Neural progenitor cell (in vitro differentiated cells): ENCODE measurements around the gene WDR35. TPM values are rescaled to one million over a fixed set of nuclear protein-coding genes. Genes with fewer than 3 reads are reported as not detected.

Experiments used
- DNase-seq: peaks from one replicate; pipeline ENCODE4 v3.0.0-alpha.2; 2016; ENCODE audit warnings: low spot score
- H2AFZ ChIP-seq: fragments of 200-600 bp; sonication (generic); replicated peaks from 2 replicates; pipeline ENCODE4 v1.6.1; 2016; ENCODE audit warnings: antibody characterized with exemption
- H3F3A ChIP-seq: fragments of 200-600 bp; sonication (generic); 2 replicates; pipeline ENCODE4 v1.6.1; 2016; ENCODE audit warnings: antibody characterized with exemption, low read depth
- H3K27ac ChIP-seq: fragments of 200-600 bp; sonication (generic); 2 replicates; pipeline ENCODE4 v1.5.1; 2016; ENCODE audit warnings: mild to moderate bottlenecking
- H3K27me3 ChIP-seq: fragments of 200-600 bp; sonication (generic); 2 replicates; pipeline ENCODE4 v1.6.1; 2016; ENCODE audit warnings: mild to moderate bottlenecking, moderate library complexity
- H3K36me3 ChIP-seq: fragments of 200-600 bp; sonication (generic); 2 replicates; pipeline ENCODE4 v1.5.1; 2016
- H3K4me1 ChIP-seq: fragments of 200-600 bp; sonication (generic); 2 replicates; pipeline ENCODE4 v1.6.1; 2016; ENCODE audit warnings: mixed run types
- H3K4me2 ChIP-seq: fragments of 200-600 bp; sonication (generic); 2 replicates; pipeline ENCODE4 v1.6.1; 2016
- H3K4me3 ChIP-seq: fragments of 200-600 bp; sonication (generic); 2 replicates; pipeline ENCODE4 v1.5.1; 2016
- H3K79me2 ChIP-seq: fragments of 200-600 bp; sonication (generic); 2 replicates; pipeline ENCODE4 v1.6.1; 2016; ENCODE audit warnings: low read depth
- H3K9ac ChIP-seq: fragments of 200-600 bp; sonication (generic); 2 replicates; pipeline ENCODE4 v1.6.1; 2016
- H3K9me3 ChIP-seq: fragments of 200-600 bp; sonication (generic); 2 replicates; pipeline ENCODE4 v1.5.1; 2016; ENCODE audit warnings: low read depth
- H4K20me1 ChIP-seq: fragments of 200-600 bp; sonication (generic); 2 replicates; pipeline ENCODE4 v1.6.1; 2016; ENCODE audit warnings: low read depth
- H3K27ac Mint-ChIP-seq: 3 replicates; pipeline ENCODE4 v1.8.0; 2021; ENCODE audit warnings: mixed read lengths
- H3K27me3 Mint-ChIP-seq: 2 replicates; pipeline ENCODE4 v1.8.0; 2022; ENCODE audit warnings: low read depth, mild to moderate bottlenecking, inconsistent platforms, moderate library complexity, mixed read lengths; ENCODE audit not compliant: insufficient read depth
- H3K36me3 Mint-ChIP-seq: 3 replicates; pipeline ENCODE4 v1.8.0; 2021; ENCODE audit warnings: mixed read lengths
- H3K4me1 Mint-ChIP-seq: 3 replicates; pipeline ENCODE4 v1.8.0; 2021; ENCODE audit warnings: mixed read lengths
- H3K4me3 Mint-ChIP-seq: 3 replicates; pipeline ENCODE4 v1.8.0; 2021; ENCODE audit warnings: mild to moderate bottlenecking, moderate library complexity, mixed read lengths
- H3K9me3 Mint-ChIP-seq: 3 replicates; pipeline ENCODE4 v1.8.0; 2020; ENCODE audit warnings: mixed read lengths
- CTCF ChIP-seq: fragments of 200-600 bp; sonication (generic); IDR thresholded peaks from 2 replicates; pipeline ENCODE4 v1.5.1; 2017; ENCODE audit warnings: antibody characterized with exemption, mild to moderate bottlenecking
- EZH2 ChIP-seq: fragments of 200-600 bp; sonication (generic); IDR thresholded peaks from 2 replicates; pipeline ENCODE4 v1.6.1; 2017; ENCODE audit warnings: antibody characterized with exemption, mild to moderate bottlenecking, moderate library complexity
- EZH2phosphoT487 ChIP-seq: fragments of 200-600 bp; sonication (generic); IDR thresholded peaks from 2 replicates; pipeline ENCODE4 v1.6.1; 2017; ENCODE audit warnings: antibody characterized with exemption
- total RNA-seq: library from RNA; depleted of rRNA; stranded (reverse); fragments of >200 nt; gene quantifications from 2 replicates; pipeline ENCODE4 v1.2.3, GENCODE V29; 2015; ENCODE audit warnings: low replicate concordance

Gene WDR35
- total RNA-seq, 1 donor from 2014 or later, result 31.6 TPM

GRCh38 chr2:20023688-20024087 is 33.8 kb upstream of the WDR35 start:
- H4K20me1 ChIP-seq, result no peaks in the 10 kb centered on the region
- H3K27ac ChIP-seq, result no peak overlapping the region
- no peak overlapping the region for H3K4me3 ChIP-seq
- H3K79me2 ChIP-seq, result no peaks in the 10 kb centered on the region
- no peaks in the 10 kb centered on the region for H3K4me1 ChIP-seq
- TF ChIP-seq CTCF (no peak), EZH2 (no peak), EZH2phosphoT487 (no peak)
- no peaks in the 10 kb centered on the region for H3K9me3 ChIP-seq
- peaks cover 5% of the 10 kb centered on the region for H3F3A ChIP-seq
- peaks cover 25% of the 10 kb centered on the region for H3K9me3 Mint-ChIP-seq
- peaks cover 4% of the 10 kb centered on the region for H3K27me3 Mint-ChIP-seq
- peaks cover 20% of the 10 kb centered on the region for H3K36me3 Mint-ChIP-seq
- H3K4me3 Mint-ChIP-seq, result no peak overlapping the region
- no peak overlapping the region for H3K4me2 ChIP-seq
- H3K36me3 ChIP-seq, result no peaks in the 10 kb centered on the region
- no peak overlapping the region for H3K27ac Mint-ChIP-seq
- no peaks in the 10 kb centered on the region for H3K4me1 Mint-ChIP-seq
- no peaks in the 10 kb centered on the region for H3K27me3 ChIP-seq
- no peak for DNase-seq
- no peak overlapping the region for H2AFZ ChIP-seq
- no peak overlapping the region for H3K9ac ChIP-seq

- Histone ChIP-seq H3K4me3 (no peak overlapping the region), H3F3A (no peaks in the 10 kb centered on the region)
These were observed 31.6 kb upstream of the WDR35 start for GRCh38 chr2:20021405-20022009.

GRCh38 chr2:20019747-20020146 is 29.8 kb upstream of the WDR35 start:
- TF ChIP-seq CTCF, result no peak
- TF ChIP-seq EZH2, result no peak
- TF ChIP-seq EZH2phosphoT487, result no peak
- no peak overlapping the region for H3K4me2 ChIP-seq
- H3K27me3 Mint-ChIP-seq, result peaks cover 4% of the 10 kb centered on the region
- H3K36me3 ChIP-seq, result no peaks in the 10 kb centered on the region
- no peak overlapping the region for H3K27ac ChIP-seq
- H3K27me3 ChIP-seq, result peaks cover 2% of the 10 kb centered on the region
- no peaks in the 10 kb centered on the region for H3F3A ChIP-seq
- H3K4me3 ChIP-seq, result no peak overlapping the region
- H3K4me1 ChIP-seq, result no peaks in the 10 kb centered on the region
- no peaks in the 10 kb centered on the region for H3K9me3 ChIP-seq
- H3K27ac Mint-ChIP-seq, result no peak overlapping the region
- no peak overlapping the region for H2AFZ ChIP-seq
- no peaks in the 10 kb centered on the region for H3K4me1 Mint-ChIP-seq
- no peaks in the 10 kb centered on the region for H4K20me1 ChIP-seq
- no peaks in the 10 kb centered on the region for H3K79me2 ChIP-seq
- H3K4me3 Mint-ChIP-seq, result no peak overlapping the region
- peaks cover 30% of the 10 kb centered on the region for H3K9me3 Mint-ChIP-seq
- no peak for DNase-seq
- H3K9ac ChIP-seq, result no peak overlapping the region
- peaks cover 12% of the 10 kb centered on the region for H3K36me3 Mint-ChIP-seq

More at GRCh38 chr2:20021405-20022009, 31.6 kb upstream of the WDR35 start:
- H2AFZ ChIP-seq, result no peak overlapping the region
- Mint-ChIP-seq H3K27me3 (peaks cover 4% of the 10 kb centered on the region), H3K4me3 (no peak overlapping the region), H3K27ac (no peak overlapping the region), H3K4me1 (no peaks in the 10 kb centered on the region), H3K9me3 (peaks cover 25% of the 10 kb centered on the region), H3K36me3 (peaks cover 12% of the 10 kb centered on the region)
- no peaks in the 10 kb centered on the region for H3K79me2 ChIP-seq
- H4K20me1 ChIP-seq, result no peaks in the 10 kb centered on the region
- no peaks in the 10 kb centered on the region for H3K36me3 ChIP-seq
- H3K4me1 ChIP-seq, result no peaks in the 10 kb centered on the region
- no peak overlapping the region for H3K9ac ChIP-seq
- H3K27me3 ChIP-seq, result no peaks in the 10 kb centered on the region
- DNase-seq, result no peak
- H3K4me2 ChIP-seq, result no peak overlapping the region
- no peak for TF ChIP-seq EZH2
- TF ChIP-seq CTCF, result no peak
- TF ChIP-seq EZH2phosphoT487, result no peak
- no peak overlapping the region for H3K27ac ChIP-seq
- H3K9me3 ChIP-seq, result no peaks in the 10 kb centered on the region
